Nephron (organoid): ENCODE data around the gene GATAD2B.

Experiments used
- H3K27ac Mint-ChIP-seq, 3 experiments: 2 replicates each; pipeline ENCODE4 v1.8.0; 2020; ENCODE audit warnings: mixed read lengths in 3 of 3, mild to moderate bottlenecking in 2 of 3, moderate library complexity in 1 of 3
- H3K27me3 Mint-ChIP-seq: 2 replicates; pipeline ENCODE4 v1.8.0; 2021; ENCODE audit warnings: low read depth, mild to moderate bottlenecking, moderate library complexity, mixed read lengths
- H3K36me3 Mint-ChIP-seq: 2 replicates; pipeline ENCODE4 v1.8.0; 2020; ENCODE audit warnings: low read depth, mixed read lengths
- H3K4me1 Mint-ChIP-seq: 2 replicates; pipeline ENCODE4 v1.8.0; 2020; ENCODE audit warnings: mixed read lengths
- H3K4me3 Mint-ChIP-seq, 3 experiments: 2 replicates each; pipeline ENCODE4 v1.8.0; 2020; ENCODE audit warnings: mild to moderate bottlenecking in 3 of 3, mixed read lengths in 3 of 3, moderate library complexity in 2 of 3
- H3K9me3 Mint-ChIP-seq: 2 replicates; pipeline ENCODE4 v1.8.0; 2020; ENCODE audit warnings: mixed read lengths
- CTCF ChIP-seq, 3 experiments: fragments of 200-600 bp; sonication (generic); IDR thresholded peaks; one replicate each; pipeline ENCODE4 v1.5.0; 2021; ENCODE audit warnings: antibody characterized with exemption in 3 of 3; ENCODE audit not compliant: unreplicated experiment in 3 of 3

GATAD2B gene

DNA sequence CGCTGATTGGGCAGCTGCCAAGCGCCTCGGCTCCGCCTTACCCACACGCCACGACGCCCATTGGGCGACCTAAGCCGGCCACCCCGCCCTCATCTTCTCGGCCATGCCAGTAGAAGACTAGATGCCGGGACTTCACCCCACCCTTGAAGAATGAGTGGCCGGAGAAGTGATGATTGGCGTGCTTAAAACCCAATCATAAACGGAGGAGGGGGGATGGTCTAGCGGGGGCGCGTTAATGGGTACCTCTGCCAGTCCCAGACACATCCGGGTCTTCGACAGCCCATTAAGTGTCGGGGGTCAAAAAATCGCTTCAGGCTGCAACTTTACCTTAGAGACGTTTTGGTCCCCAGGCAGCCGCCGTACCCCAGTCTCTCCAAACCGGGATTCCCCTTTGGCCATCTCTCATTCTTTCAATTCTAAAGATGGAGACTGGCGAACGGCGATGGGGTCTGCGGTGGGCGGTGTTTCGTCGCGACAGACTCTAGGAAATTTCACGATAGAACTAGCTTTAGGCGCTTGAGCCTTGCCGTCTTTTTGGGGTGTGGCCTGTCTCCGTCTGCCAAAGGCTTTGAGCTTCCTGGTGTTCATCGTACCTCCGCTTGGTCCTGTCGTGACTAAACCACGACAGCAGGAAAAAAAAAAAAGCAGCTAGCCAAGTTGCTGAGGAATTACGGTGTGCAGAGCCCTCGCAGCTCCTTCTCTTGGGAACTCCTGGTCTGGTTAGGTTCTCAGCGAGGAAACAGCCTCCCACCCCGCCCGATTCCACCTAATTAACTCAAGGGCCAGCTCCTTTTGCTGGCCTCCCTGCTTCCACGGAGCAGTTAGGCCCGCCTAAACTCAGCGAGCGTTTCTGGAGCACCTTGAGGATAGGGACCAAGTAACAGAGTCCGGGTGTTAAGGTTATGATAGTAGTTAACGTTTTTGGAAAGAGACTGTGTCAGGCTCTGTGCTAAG is at the start of gene GATAD2B:
TSS of gene GATAD2B (minus strand) at position 1 of the 954 bp plus-strand sequence. CDS start 94,625 bp downstream, outside the sequence.
- Mint-ChIP-seq H3K4me3 (peak within 1 kb of the TSS; percentile 86 to 100 (median 96)), H3K9me3 (no peaks in the 10 kb centered on the region), H3K36me3 (no peaks in the 10 kb centered on the region), H3K27ac (peak within 1 kb of the TSS; percentile 96 to 99 (median 98)), H3K4me1 (peaks cover 35% of the 10 kb centered on the region), H3K27me3 (no peaks in the 10 kb centered on the region)
- TF ChIP-seq CTCF (IDR thresholded peaks at IDR 0.05; ENCODE audit: unreplicated experiment in 3 of 3) = no peak

GRCh38 chr1:153970346-153970745 is 47.6 kb upstream of the GATAD2B start:
- TF ChIP-seq CTCF (IDR thresholded peaks at IDR 0.05; ENCODE audit: unreplicated experiment in 3 of 3) = no peak
- Mint-ChIP-seq H3K36me3 (peaks cover 21% of the 10 kb centered on the region), H3K4me1 (peaks cover 26% of the 10 kb centered on the region), H3K9me3 (no peaks in the 10 kb centered on the region), H3K4me3 (peak overlapping the region in 2 of 3 experiments; percentile 41 to 55), H3K27ac (no peak overlapping the region), H3K27me3 (no peaks in the 10 kb centered on the region)

- peaks cover 32% of the 10 kb centered on the region for H3K4me1 Mint-ChIP-seq
- no peaks in the 10 kb centered on the region for H3K9me3 Mint-ChIP-seq
- H3K36me3 Mint-ChIP-seq = peaks cover 10% of the 10 kb centered on the region
- H3K27me3 Mint-ChIP-seq = no peaks in the 10 kb centered on the region
- H3K4me3 Mint-ChIP-seq = peak overlapping the region; percentile 91 to 95 (median 94)
- TF ChIP-seq CTCF (IDR thresholded peaks at IDR 0.05; ENCODE audit: unreplicated experiment in 3 of 3) = no peak
- peak overlapping the region; percentile 94 to 99 (median 96) for H3K27ac Mint-ChIP-seq
These were observed 46.2 kb upstream of the GATAD2B start for GRCh38 chr1:153968972-153969371.

- H3K4me3 Mint-ChIP-seq = peak overlapping the region; percentile 91 to 95 (median 94)
- peak overlapping the region; percentile 94 to 99 (median 96) for H3K27ac Mint-ChIP-seq
- H3K4me1 Mint-ChIP-seq = peaks cover 38% of the 10 kb centered on the region
- no peaks in the 10 kb centered on the region for H3K9me3 Mint-ChIP-seq
- H3K36me3 Mint-ChIP-seq = peaks cover 7% of the 10 kb centered on the region
- TF ChIP-seq CTCF (IDR thresholded peaks at IDR 0.05; ENCODE audit: unreplicated experiment in 3 of 3) = no peak
- no peaks in the 10 kb centered on the region for H3K27me3 Mint-ChIP-seq
These were observed 45.6 kb upstream of the GATAD2B start for GRCh38 chr1:153968408-153968807.

GRCh38 chr1:153968000-153968363 is 45.2 kb upstream of the GATAD2B start:
- Mint-ChIP-seq H3K9me3 (no peaks in the 10 kb centered on the region), H3K4me3 (peak overlapping the region; percentile 91 to 95 (median 94)), H3K36me3 (peaks cover 4% of the 10 kb centered on the region), H3K27ac (peak overlapping the region; percentile 94 to 99 (median 96)), H3K27me3 (no peaks in the 10 kb centered on the region), H3K4me1 (peaks cover 40% of the 10 kb centered on the region)
- no peak for TF ChIP-seq CTCF (IDR thresholded peaks at IDR 0.05; ENCODE audit: unreplicated experiment in 3 of 3)
